ENCODE results near the gene RFLNA.

- no peak for TF ChIP-seq POLR2AphosphoS5 (IDR thresholded peaks at IDR 0.05; ENCODE audit: low read depth)
- no peak for TF ChIP-seq REST (IDR thresholded peaks at IDR 0.05; ENCODE audit: unreplicated experiment)
- no peak for TF ChIP-seq EZH2phosphoT487 (IDR thresholded peaks at IDR 0.05; ENCODE audit: unreplicated experiment)
- no peak for TF ChIP-seq EZH2 (IDR thresholded peaks at IDR 0.05; ENCODE audit: low read depth, unreplicated experiment)
- no peak for TF ChIP-seq ETS1 (IDR thresholded peaks at IDR 0.05)
- no peak for TF ChIP-seq CTCF (conservative IDR thresholded peaks at IDR 0.05; ENCODE audit: low read depth in 2 of 2)
Measured at GRCh38 chr12:124326871-124327270, 32.0 kb downstream of the RFLNA start.

All from GM23338 (cell line).